Hematopoietic multipotent progenitor cell treated with erythropoietin and hydrocortisone succinate and interleukin-3 and kit ligand, for 8 days (in vitro differentiated cells): ENCODE measurements around the gene NUDT22.

ENCODE experiments used
- DNase-seq: peaks from one replicate; pipeline ENCODE4 v3.0.0-alpha.2; 2015

NUDT22 gene

GRCh38 chr11:64225608-64226506, at the start of gene NUDT22, which contains the start of gene TRPT1:
TSS of gene NUDT22 (plus strand) at chr11:64226274. CDS start at chr11:64226653, 379 bp downstream.
TSS of gene TRPT1 (minus strand) at chr11:64226186. CDS start at chr11:64225860, 326 bp downstream.
- peak; percentile 87 for DNase-seq

- no peak for DNase-seq
Measured at GRCh38 chr11:64176751-64177150, 49.3 kb upstream of the NUDT22 start.

GRCh38 chr11:64178203-64178602, 47.9 kb upstream of the NUDT22 start:
- DNase-seq: no peak

GRCh38 chr11:64178951-64179639, 47.0 kb upstream of the NUDT22 start:
- no peak for DNase-seq

GRCh38 chr11:64180891-64181290, 45.2 kb upstream of the NUDT22 start:
- no peak for DNase-seq

GRCh38 chr11:64181506-64182411, 44.3 kb upstream of the NUDT22 start:
- DNase-seq: peak; percentile 84

- no peak for DNase-seq
Measured at GRCh38 chr11:64183890-64184289, 42.2 kb upstream of the NUDT22 start.

- DNase-seq: peak; percentile 71
Measured at GRCh38 chr11:64185175-64185692, 40.8 kb upstream of the NUDT22 start.

- peak; percentile 100 for DNase-seq
Measured at GRCh38 chr11:64185693-64186491, 40.2 kb upstream of the NUDT22 start, which contains the start of gene STIP1. TSS of gene STIP1 (plus strand) at chr11:64186171. CDS start at chr11:64186262, 91 bp downstream.

GRCh38 chr11:64186492-64187165, 39.4 kb upstream of the NUDT22 start:
- DNase-seq: peak; percentile 34

GRCh38 chr11:64192434-64192833, 33.6 kb upstream of the NUDT22 start:
- DNase-seq: no peak

GRCh38 chr11:64196626-64197025, 29.4 kb upstream of the NUDT22 start:
- DNase-seq: no peak

- DNase-seq: no peak
Measured at GRCh38 chr11:64198511-64198910, 27.6 kb upstream of the NUDT22 start.

- DNase-seq: no peak
Measured at GRCh38 chr11:64201543-64201942, 24.5 kb upstream of the NUDT22 start.

GRCh38 chr11:64202992-64203391, 23.1 kb upstream of the NUDT22 start:
- no peak for DNase-seq

GRCh38 chr11:64203421-64204079, 22.5 kb upstream of the NUDT22 start:
- no peak for DNase-seq

GRCh38 chr11:64204080-64204440, 22.0 kb upstream of the NUDT22 start:
- no peak for DNase-seq

GRCh38 chr11:64204464-64204989, 21.5 kb upstream of the NUDT22 start:
- DNase-seq: peak; percentile 99

GRCh38 chr11:64206457-64207255, 19.4 kb upstream of the NUDT22 start, which contains the start of gene FERMT3:
TSS of gene FERMT3 (plus strand) at chr11:64206721. CDS start at chr11:64207365, 644 bp downstream.
- peak; percentile 88 for DNase-seq
